HG03097 (cell line): ENCODE results near the gene PLPPR2.
"Not testable (repeated sequence)": the region's sequence is repeated elsewhere in the genome, so short reads cannot be mapped to it uniquely, and the experiment has no call there.

Experiments
- ATAC-seq: cut with Tn5 transposase; IDR thresholded peaks from one replicate; pipeline ENCODE4 v1.9.1; 2021; ENCODE audit not compliant: unreplicated experiment, low FRiP score

The PLPPR2 gene

GRCh38 chr19:11339254-11340098 lies 15.8 kb upstream of the PLPPR2 start, which contains the start of gene RAB3D:
Gene RAB3D, minus strand, starts transcription at chr19:11339657. Its CDS starts 2,258 bp downstream, at chr19:11337399.
- ATAC-seq, result no peak

- ATAC-seq, result not testable (repeated sequence)
Measured at GRCh38 chr19:11340099-11340467, 15.1 kb upstream of the PLPPR2 start.

GRCh38 chr19:11342429-11342828 lies 12.8 kb upstream of the PLPPR2 start:
- no peak for ATAC-seq

- ATAC-seq, result no peak
Measured at GRCh38 chr19:11345122-11345803, 10.0 kb upstream of the PLPPR2 start.

GRCh38 chr19:11346104-11346940 lies 8.9 kb upstream of the PLPPR2 start, which contains the start of the genes CCDC159 and TMEM205:
Gene CCDC159, plus strand, starts transcription at chr19:11346519. Its CDS starts 88 bp downstream, at chr19:11346607.
Gene TMEM205, minus strand, starts transcription at chr19:11346268. Its CDS starts 649 bp downstream, at chr19:11345619.
- peak; percentile 92 for ATAC-seq

- ATAC-seq, result no peak
Measured at GRCh38 chr19:11347546-11348039, 7.6 kb upstream of the PLPPR2 start.

- ATAC-seq, result no peak
Measured at GRCh38 chr19:11349171-11349570, 6.1 kb upstream of the PLPPR2 start.

GRCh38 chr19:11354102-11354501 lies 1.1 kb upstream of the PLPPR2 start:
- ATAC-seq, result not testable (repeated sequence)

GRCh38 chr19:11356074-11356397 lies 804 bp downstream of the PLPPR2 start:
- no peak for ATAC-seq

- no peak for ATAC-seq
Measured at GRCh38 chr19:11356676-11357550, 1.7 kb downstream of the PLPPR2 start.

GRCh38 chr19:11359421-11359820 lies 4.2 kb downstream of the PLPPR2 start:
- no peak for ATAC-seq

GRCh38 chr19:11361037-11361770 lies 6.0 kb downstream of the PLPPR2 start:
- no peak for ATAC-seq

GRCh38 chr19:11361771-11362731 lies 6.8 kb downstream of the PLPPR2 start:
- ATAC-seq, result no peak

- ATAC-seq, result no peak
Measured at GRCh38 chr19:11363881-11364280, 8.6 kb downstream of the PLPPR2 start.

GRCh38 chr19:11364296-11364904 lies 9.2 kb downstream of the PLPPR2 start:
- ATAC-seq, result no peak

- no peak for ATAC-seq
Measured at GRCh38 chr19:11364935-11365334, 9.7 kb downstream of the PLPPR2 start.

- ATAC-seq, result no peak
Measured at GRCh38 chr19:11365557-11366117, 10.4 kb downstream of the PLPPR2 start.
